ENCODE measurements around the gene ANKRD30A. TPM values are rescaled to one million over a fixed set of nuclear protein-coding genes. Genes with fewer than 3 reads are reported as not detected.

ANKRD30A gene
- polyA plus RNA-seq, 1 donor from 2014 or later = not detected

DNA sequence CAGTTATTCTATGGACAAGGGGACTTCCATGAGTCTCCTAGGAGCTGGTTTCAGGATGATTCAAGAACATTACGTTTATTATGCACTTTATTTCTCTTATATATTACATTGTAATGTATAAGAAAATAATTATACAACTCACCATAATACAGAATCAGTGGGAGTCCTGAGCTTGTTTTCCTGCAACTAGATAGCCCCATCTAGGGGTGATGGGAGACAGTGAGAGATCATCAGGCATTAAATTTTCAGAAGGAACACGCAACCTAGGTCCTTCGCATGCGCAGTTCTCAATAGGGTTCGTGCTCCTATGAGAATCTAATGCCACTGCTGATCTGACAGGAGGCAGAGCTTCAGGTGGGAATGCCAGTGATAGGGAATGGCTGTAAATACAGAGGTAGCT, 137.9 kb downstream of the ANKRD30A start:
- Histone ChIP-seq H3K9me2 (ENCODE audit: insufficient read depth, low read length) (no peaks in the 10 kb centered on the region), H3K79me2 (replicated peaks; ENCODE audit: insufficient read depth, low read length) (no peaks in the 10 kb centered on the region), H3K27ac (ENCODE audit: low read length) (no peak overlapping the region), H2AFZ (ENCODE audit: low read depth, low read length) (no peak overlapping the region), H3K27me3 (ENCODE audit: insufficient read depth, low read depth, low read length) (no peaks in the 10 kb centered on the region), H4K20me1 (ENCODE audit: insufficient read depth) (no peaks in the 10 kb centered on the region), H3K9me3 (ENCODE audit: low read length) (peaks cover 5% of the 10 kb centered on the region), H3F3A (ENCODE audit: insufficient read depth, low read length, poor library complexity, severe bottlenecking) (no peaks in the 10 kb centered on the region), H3K4me2 (ENCODE audit: low read length) (no peak overlapping the region), H3K4me3 (ENCODE audit: low read length) (no peak overlapping the region), H3K36me3 (ENCODE audit: insufficient read depth, low read length) (no peaks in the 10 kb centered on the region), H3K9ac (ENCODE audit: low read length) (no peak overlapping the region)
- TF ChIP-seq EP300 (conservative IDR thresholded peaks at IDR 0.05; ENCODE audit: poor library complexity, severe bottlenecking) = no peak
- TF ChIP-seq, protein P1, sequence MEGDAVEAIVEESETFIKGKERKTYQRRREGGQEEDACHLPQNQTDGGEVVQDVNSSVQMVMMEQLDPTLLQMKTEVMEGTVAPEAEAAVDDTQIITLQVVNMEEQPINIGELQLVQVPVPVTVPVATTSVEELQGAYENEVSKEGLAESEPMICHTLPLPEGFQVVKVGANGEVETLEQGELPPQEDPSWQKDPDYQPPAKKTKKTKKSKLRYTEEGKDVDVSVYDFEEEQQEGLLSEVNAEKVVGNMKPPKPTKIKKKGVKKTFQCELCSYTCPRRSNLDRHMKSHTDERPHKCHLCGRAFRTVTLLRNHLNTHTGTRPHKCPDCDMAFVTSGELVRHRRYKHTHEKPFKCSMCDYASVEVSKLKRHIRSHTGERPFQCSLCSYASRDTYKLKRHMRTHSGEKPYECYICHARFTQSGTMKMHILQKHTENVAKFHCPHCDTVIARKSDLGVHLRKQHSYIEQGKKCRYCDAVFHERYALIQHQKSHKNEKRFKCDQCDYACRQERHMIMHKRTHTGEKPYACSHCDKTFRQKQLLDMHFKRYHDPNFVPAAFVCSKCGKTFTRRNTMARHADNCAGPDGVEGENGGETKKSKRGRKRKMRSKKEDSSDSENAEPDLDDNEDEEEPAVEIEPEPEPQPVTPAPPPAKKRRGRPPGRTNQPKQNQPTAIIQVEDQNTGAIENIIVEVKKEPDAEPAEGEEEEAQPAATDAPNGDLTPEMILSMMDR (IDR thresholded peaks at IDR 0.05; ENCODE audit: poor library complexity, severe bottlenecking) = no peak

DNA sequence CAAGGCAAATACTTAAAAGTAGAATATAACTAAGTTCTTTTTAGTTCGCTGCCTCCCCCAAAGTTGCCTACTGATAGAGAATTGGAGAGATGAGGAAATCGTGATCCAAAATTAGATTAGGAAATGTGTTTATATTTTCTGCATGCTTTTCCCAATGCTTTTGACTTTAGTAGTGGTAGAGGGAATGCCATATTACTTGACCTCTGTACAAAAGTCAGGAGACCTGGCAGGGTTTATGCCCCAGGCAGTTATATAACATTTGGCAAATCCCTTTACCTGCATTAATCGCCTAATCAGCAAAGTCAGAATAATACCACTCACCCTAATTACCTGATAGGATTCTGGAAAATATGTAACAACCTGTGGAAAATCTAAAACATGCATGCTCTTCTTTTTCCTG, 142.9 kb downstream of the ANKRD30A start:
- no peaks in the 10 kb centered on the region for H3K27me3 ChIP-seq (ENCODE audit: insufficient read depth, low read depth, low read length)
- no peaks in the 10 kb centered on the region for H4K20me1 ChIP-seq (ENCODE audit: insufficient read depth)
- H3K9ac ChIP-seq (ENCODE audit: low read length) = no peak overlapping the region
- TF ChIP-seq, protein P2, sequence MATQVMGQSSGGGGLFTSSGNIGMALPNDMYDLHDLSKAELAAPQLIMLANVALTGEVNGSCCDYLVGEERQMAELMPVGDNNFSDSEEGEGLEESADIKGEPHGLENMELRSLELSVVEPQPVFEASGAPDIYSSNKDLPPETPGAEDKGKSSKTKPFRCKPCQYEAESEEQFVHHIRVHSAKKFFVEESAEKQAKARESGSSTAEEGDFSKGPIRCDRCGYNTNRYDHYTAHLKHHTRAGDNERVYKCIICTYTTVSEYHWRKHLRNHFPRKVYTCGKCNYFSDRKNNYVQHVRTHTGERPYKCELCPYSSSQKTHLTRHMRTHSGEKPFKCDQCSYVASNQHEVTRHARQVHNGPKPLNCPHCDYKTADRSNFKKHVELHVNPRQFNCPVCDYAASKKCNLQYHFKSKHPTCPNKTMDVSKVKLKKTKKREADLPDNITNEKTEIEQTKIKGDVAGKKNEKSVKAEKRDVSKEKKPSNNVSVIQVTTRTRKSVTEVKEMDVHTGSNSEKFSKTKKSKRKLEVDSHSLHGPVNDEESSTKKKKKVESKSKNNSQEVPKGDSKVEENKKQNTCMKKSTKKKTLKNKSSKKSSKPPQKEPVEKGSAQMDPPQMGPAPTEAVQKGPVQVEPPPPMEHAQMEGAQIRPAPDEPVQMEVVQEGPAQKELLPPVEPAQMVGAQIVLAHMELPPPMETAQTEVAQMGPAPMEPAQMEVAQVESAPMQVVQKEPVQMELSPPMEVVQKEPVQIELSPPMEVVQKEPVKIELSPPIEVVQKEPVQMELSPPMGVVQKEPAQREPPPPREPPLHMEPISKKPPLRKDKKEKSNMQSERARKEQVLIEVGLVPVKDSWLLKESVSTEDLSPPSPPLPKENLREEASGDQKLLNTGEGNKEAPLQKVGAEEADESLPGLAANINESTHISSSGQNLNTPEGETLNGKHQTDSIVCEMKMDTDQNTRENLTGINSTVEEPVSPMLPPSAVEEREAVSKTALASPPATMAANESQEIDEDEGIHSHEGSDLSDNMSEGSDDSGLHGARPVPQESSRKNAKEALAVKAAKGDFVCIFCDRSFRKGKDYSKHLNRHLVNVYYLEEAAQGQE (IDR thresholded peaks at IDR 0.05; ENCODE audit: borderline replicate concordance) = no peak
- TF ChIP-seq TAF1 (IDR thresholded peaks at IDR 0.05; ENCODE audit: low read depth) (no peak), POLR2AphosphoS5 (IDR thresholded peaks at IDR 0.05) (no peak), EP300 (conservative IDR thresholded peaks at IDR 0.05; ENCODE audit: poor library complexity, severe bottlenecking) (no peak), RAD21 (conservative IDR thresholded peaks at IDR 0.05) (no peak), SMC3 (conservative IDR thresholded peaks at IDR 0.05; ENCODE audit: poor library complexity) (no peak)
- TF ChIP-seq, protein P1 (IDR thresholded peaks at IDR 0.05; ENCODE audit: poor library complexity, severe bottlenecking) = no peak
- H3K36me3 ChIP-seq (ENCODE audit: insufficient read depth, low read length) = no peaks in the 10 kb centered on the region
- H3K4me3 ChIP-seq (ENCODE audit: low read length) = no peak overlapping the region
- H3K79me2 ChIP-seq (replicated peaks; ENCODE audit: insufficient read depth, low read length) = no peaks in the 10 kb centered on the region
- no peak overlapping the region for H3K27ac ChIP-seq (ENCODE audit: low read length)
- H3K4me2 ChIP-seq (ENCODE audit: low read length) = no peak overlapping the region
- H3K9me2 ChIP-seq (ENCODE audit: insufficient read depth, low read length) = no peaks in the 10 kb centered on the region
- no peak overlapping the region for H2AFZ ChIP-seq (ENCODE audit: low read depth, low read length)
- no peaks in the 10 kb centered on the region for H3K9me3 ChIP-seq (ENCODE audit: low read length)
- H3F3A ChIP-seq (ENCODE audit: insufficient read depth, low read length, poor library complexity, severe bottlenecking) = no peaks in the 10 kb centered on the region

All from neural cell (in vitro differentiated cells).